GM12878 (cell line): Measurements from ENCODE around the gene RAPGEF6.

Source experiments
- BHLHE40 ChIP-seq, 2 experiments: fragments of 450-650 bp in 1 of 2; IDR thresholded peaks; 2 replicates each; pipeline ENCODE4 v1.6.1; 2011 to 2017; ENCODE audit warnings: low read depth in 2 of 2, borderline replicate concordance in 1 of 2, improper control_type of control experiment in 1 of 2, low read length in 1 of 2, mild to moderate bottlenecking in 1 of 2
- CTCF ChIP-seq, 3 experiments: IDR thresholded peaks in 2 of 3; conservative IDR thresholded peaks in 1 of 3; 2 replicates each; pipeline ENCODE4 v1.5.1; 2011; ENCODE audit warnings: low read depth in 3 of 3, low read length in 3 of 3, mild to moderate bottlenecking in 3 of 3, control low read depth in 2 of 3, moderate library complexity in 2 of 3, inconsistent platforms in 1 of 3, mixed read lengths in 1 of 3; ENCODE audit not compliant: control insufficient read depth in 2 of 3, insufficient read depth in 1 of 3; ENCODE audit errors: extremely low read depth in 1 of 3

GRCh38 chr5:131418846-131419245 lies 216.2 kb downstream of the RAPGEF6 start:
- TF ChIP-seq CTCF (IDR thresholded peaks at IDR 0.05 in 2 of 3, conservative IDR thresholded peaks at IDR 0.05 in 1 of 3; ENCODE audit: control insufficient read depth in 2 of 3, extremely low read depth in 1 of 3, insufficient read depth in 1 of 3, low read depth in 3 of 3, low read length in 3 of 3) (no peak), BHLHE40 (IDR thresholded peaks at IDR 0.05; ENCODE audit: borderline replicate concordance in 1 of 2, low read depth in 2 of 2, low read length in 1 of 2) (no peak)
